Measurements from ENCODE around the gene COBL.

Gene COBL

GRCh38 chr7:51301806-51302205 lies 14.8 kb downstream of the COBL start:
- no peak for DNase-seq

- DNase-seq: no peak
These were observed 15.6 kb downstream of the COBL start for GRCh38 chr7:51300762-51301674.

GRCh38 chr7:51299391-51300133 lies 17.0 kb downstream of the COBL start:
- no peak for DNase-seq

- no peak for DNase-seq
These were observed 17.7 kb downstream of the COBL start for GRCh38 chr7:51298912-51299311.

- DNase-seq: no peak
These were observed 18.6 kb downstream of the COBL start for GRCh38 chr7:51297986-51298385.

- DNase-seq: no peak
These were observed 21.0 kb downstream of the COBL start for GRCh38 chr7:51295440-51296245.

GRCh38 chr7:51292596-51292995 lies 24.0 kb downstream of the COBL start:
- DNase-seq: no peak

- DNase-seq: no peak
These were observed 25.7 kb downstream of the COBL start for GRCh38 chr7:51290702-51291540.

- DNase-seq: no peak
These were observed 26.3 kb downstream of the COBL start for GRCh38 chr7:51290304-51290637.

GRCh38 chr7:51289623-51290303 lies 26.8 kb downstream of the COBL start:
- no peak for DNase-seq

- no peak for DNase-seq
These were observed 27.6 kb downstream of the COBL start for GRCh38 chr7:51288896-51289622.

GRCh38 chr7:51286401-51286800 lies 30.2 kb downstream of the COBL start:
- no peak for DNase-seq

GRCh38 chr7:51280156-51280555 lies 36.5 kb downstream of the COBL start:
- DNase-seq: no peak

GRCh38 chr7:51279391-51280023 lies 37.1 kb downstream of the COBL start:
- DNase-seq: no peak

GRCh38 chr7:51278797-51279196 lies 37.8 kb downstream of the COBL start:
- no peak for DNase-seq

- DNase-seq: no peak
These were observed 39.6 kb downstream of the COBL start for GRCh38 chr7:51276967-51277366.

GRCh38 chr7:51276091-51276605 lies 40.5 kb downstream of the COBL start:
- no peak for DNase-seq

GRCh38 chr7:51275532-51275931 lies 41.1 kb downstream of the COBL start:
- no peak for DNase-seq

GRCh38 chr7:51274955-51275354 lies 41.7 kb downstream of the COBL start:
- no peak for DNase-seq

GRCh38 chr7:51274001-51274400 lies 42.6 kb downstream of the COBL start:
- DNase-seq: no peak

All from T-helper 2 cell (primary cell).